Fibroblast of villous mesenchyme (primary cell): ENCODE results near the gene KIAA1671. TPM values are rescaled to one million over a fixed set of nuclear protein-coding genes. Genes with fewer than 3 reads are reported as not detected.

Experiments used
- DNase-seq: peaks from one replicate; pipeline ENCODE4 v3.0.0-alpha.2; 2010; ENCODE audit warnings: low read depth
- H3K4me3 ChIP-seq: 2 replicates; pipeline ENCODE4 v1.5.1; 2011; ENCODE audit warnings: low read depth, mild to moderate bottlenecking, low read length
- total RNA-seq: library from RNA; depleted of rRNA; stranded (reverse); fragments of >200 nt; gene quantifications from 2 replicates; pipeline ENCODE4 v1.2.3, GENCODE V29; 2012
- TF ChIP-seq, protein P1 (sequence below): IDR thresholded peaks from 2 replicates; pipeline ENCODE4 v1.5.1; 2012; ENCODE audit warnings: low read depth, mild to moderate bottlenecking, low read length; ENCODE audit not compliant: insufficient read depth

KIAA1671 gene
- total RNA-seq, 1 donor: 3.5 TPM

GRCh38 chr22:25182131-25183110, 229.9 kb downstream of the KIAA1671 start:
- H3K4me3 ChIP-seq: no peak overlapping the region
- DNase-seq: no peak
- TF ChIP-seq, protein P1, sequence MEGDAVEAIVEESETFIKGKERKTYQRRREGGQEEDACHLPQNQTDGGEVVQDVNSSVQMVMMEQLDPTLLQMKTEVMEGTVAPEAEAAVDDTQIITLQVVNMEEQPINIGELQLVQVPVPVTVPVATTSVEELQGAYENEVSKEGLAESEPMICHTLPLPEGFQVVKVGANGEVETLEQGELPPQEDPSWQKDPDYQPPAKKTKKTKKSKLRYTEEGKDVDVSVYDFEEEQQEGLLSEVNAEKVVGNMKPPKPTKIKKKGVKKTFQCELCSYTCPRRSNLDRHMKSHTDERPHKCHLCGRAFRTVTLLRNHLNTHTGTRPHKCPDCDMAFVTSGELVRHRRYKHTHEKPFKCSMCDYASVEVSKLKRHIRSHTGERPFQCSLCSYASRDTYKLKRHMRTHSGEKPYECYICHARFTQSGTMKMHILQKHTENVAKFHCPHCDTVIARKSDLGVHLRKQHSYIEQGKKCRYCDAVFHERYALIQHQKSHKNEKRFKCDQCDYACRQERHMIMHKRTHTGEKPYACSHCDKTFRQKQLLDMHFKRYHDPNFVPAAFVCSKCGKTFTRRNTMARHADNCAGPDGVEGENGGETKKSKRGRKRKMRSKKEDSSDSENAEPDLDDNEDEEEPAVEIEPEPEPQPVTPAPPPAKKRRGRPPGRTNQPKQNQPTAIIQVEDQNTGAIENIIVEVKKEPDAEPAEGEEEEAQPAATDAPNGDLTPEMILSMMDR: no peak

- DNase-seq: no peak
- TF ChIP-seq, protein P1: no peak
- H3K4me3 ChIP-seq: no peak overlapping the region
Measured at GRCh38 chr22:25183949-25184619, 231.6 kb downstream of the KIAA1671 start.

GRCh38 chr22:25186140-25186539, 233.6 kb downstream of the KIAA1671 start:
- no peak for DNase-seq
- TF ChIP-seq, protein P1: no peak
- no peak overlapping the region for H3K4me3 ChIP-seq

GRCh38 chr22:25187469-25187868, 235.0 kb downstream of the KIAA1671 start:
- no peak overlapping the region for H3K4me3 ChIP-seq
- DNase-seq: no peak
- TF ChIP-seq, protein P1: no peak

- TF ChIP-seq, protein P1: no peak
- no peak for DNase-seq
- no peak overlapping the region for H3K4me3 ChIP-seq
Measured at GRCh38 chr22:25192406-25192805, 239.9 kb downstream of the KIAA1671 start.

- no peak overlapping the region for H3K4me3 ChIP-seq
- TF ChIP-seq, protein P1: no peak
- no peak for DNase-seq
Measured at GRCh38 chr22:25193130-25193529, 240.6 kb downstream of the KIAA1671 start.
